ENCODE measurements around the gene PCDHGC3. TPM values are rescaled to one million over a fixed set of nuclear protein-coding genes. Genes with fewer than 3 reads are reported as not detected.
A peak's percentile ranks its signal among the peaks of the same experiment; 100 is the strongest.

Gene PCDHGC3
- total RNA-seq, 4 donors from 2014 or later, result 25.9 to 146 (median 123) TPM

- peaks cover 4 to 6% of the 10 kb centered on the region in 2 donors for H3K4me1 ChIP-seq
- no peaks in the 10 kb centered on the region for H3K36me3 ChIP-seq
- intact Hi-C loops (cut with DNase I; ENCODE audit: low total_unique reads), result no loop called here
- H3K9me3 ChIP-seq, result no peaks in the 10 kb centered on the region
- no peak for TF ChIP-seq POLR2A (IDR thresholded peaks at IDR 0.05)
- no peak for TF ChIP-seq CTCF (IDR thresholded peaks at IDR 0.05)
- H3K27me3 ChIP-seq, result no peaks in the 10 kb centered on the region
- no peak overlapping the region for H3K4me3 ChIP-seq
- H3K27ac ChIP-seq, result no peak overlapping the region
- DNase-seq, result no peak
Observed at GRCh38 chr5:141503681-141504080, 27.9 kb downstream of the PCDHGC3 start.

GRCh38 chr5:141504216-141504615, 28.4 kb downstream of the PCDHGC3 start:
- Histone ChIP-seq H3K4me3 (no peak overlapping the region), H3K27me3 (no peaks in the 10 kb centered on the region), H3K9me3 (no peaks in the 10 kb centered on the region), H3K36me3 (no peaks in the 10 kb centered on the region), H3K4me1 (peaks cover 5 to 7% of the 10 kb centered on the region in 2 donors), H3K27ac (no peak overlapping the region)
- no peak for DNase-seq
- intact Hi-C loops (cut with DNase I; ENCODE audit: low total_unique reads), result no loop called here
- no peak for TF ChIP-seq CTCF (IDR thresholded peaks at IDR 0.05)
- TF ChIP-seq POLR2A (IDR thresholded peaks at IDR 0.05), result no peak

- DNase-seq, result no peak
- Histone ChIP-seq H3K36me3 (no peaks in the 10 kb centered on the region), H3K9me3 (no peaks in the 10 kb centered on the region), H3K4me1 (peaks cover 13 to 17% of the 10 kb centered on the region in 2 donors), H3K27me3 (no peaks in the 10 kb centered on the region), H3K4me3 (no peak overlapping the region), H3K27ac (peak overlapping the region; percentile 97 to 98)
- TF ChIP-seq POLR2A (IDR thresholded peaks at IDR 0.05), result no peak
- no peak for TF ChIP-seq CTCF (IDR thresholded peaks at IDR 0.05)
- intact Hi-C loops (cut with DNase I; ENCODE audit: low total_unique reads), result no loop called here
Observed at GRCh38 chr5:141506381-141507155, 30.8 kb downstream of the PCDHGC3 start.

GRCh38 chr5:141507387-141508091, 31.8 kb downstream of the PCDHGC3 start:
- peak overlapping the region; percentile 97 to 98 for H3K27ac ChIP-seq
- TF ChIP-seq POLR2A (IDR thresholded peaks at IDR 0.05), result no peak
- TF ChIP-seq CTCF (IDR thresholded peaks at IDR 0.05), result no peak
- intact Hi-C loops (cut with DNase I; ENCODE audit: low total_unique reads), result no loop called here
- no peaks in the 10 kb centered on the region for H3K36me3 ChIP-seq
- H3K9me3 ChIP-seq, result no peaks in the 10 kb centered on the region
- H3K4me1 ChIP-seq, result peaks cover 13 to 17% of the 10 kb centered on the region in 2 donors
- peak; percentile 74 to 76 for DNase-seq
- no peaks in the 10 kb centered on the region for H3K27me3 ChIP-seq
- H3K4me3 ChIP-seq, result no peak overlapping the region

- H3K9me3 ChIP-seq, result no peaks in the 10 kb centered on the region
- intact Hi-C loops (cut with DNase I; ENCODE audit: low total_unique reads), result no loop called here
- H3K27ac ChIP-seq, result peak overlapping the region; percentile 97 to 98
- peaks cover 13 to 17% of the 10 kb centered on the region in 2 donors for H3K4me1 ChIP-seq
- TF ChIP-seq POLR2A (IDR thresholded peaks at IDR 0.05), result no peak
- TF ChIP-seq CTCF (IDR thresholded peaks at IDR 0.05), result no peak
- H3K36me3 ChIP-seq, result no peaks in the 10 kb centered on the region
- no peaks in the 10 kb centered on the region for H3K27me3 ChIP-seq
- DNase-seq, result no peak
- H3K4me3 ChIP-seq, result peak overlapping the region; percentile 30 to 37
Observed at GRCh38 chr5:141508440-141508797, 32.7 kb downstream of the PCDHGC3 start.
